Measurements from ENCODE around the gene MRPL51. TPM values are rescaled to one million over a fixed set of nuclear protein-coding genes. Genes with fewer than 3 reads are reported as not detected.

MRPL51 gene
- total and polyA plus RNA-seq, 10 of the 15 experiments (the other 5 are each of a cell fraction or from before 2014, with no cell fraction given) = 137 to 1,202 (median 267) TPM

DNA sequence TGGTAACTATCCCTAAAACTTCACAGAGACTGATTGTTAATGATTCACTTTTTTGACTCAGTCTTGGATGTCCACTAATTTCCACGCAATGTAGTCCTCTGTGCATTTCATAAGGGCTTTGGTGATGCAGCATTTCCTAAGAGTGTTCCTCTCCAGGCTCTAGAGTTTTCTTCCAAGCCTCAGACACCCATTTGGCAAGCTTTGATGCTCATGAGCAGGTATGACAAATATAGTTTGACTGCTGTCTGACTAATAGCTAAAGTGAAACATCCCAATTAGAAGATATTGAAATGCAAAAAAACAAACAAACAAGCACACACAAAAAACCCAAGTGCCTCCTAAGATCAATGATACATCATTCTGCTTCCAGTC is 21.1 kb downstream of the MRPL51 start (continued):
- no peak for TF ChIP-seq NFXL1 (IDR thresholded peaks at IDR 0.05; ENCODE audit: borderline replicate concordance)
- TF ChIP-seq, protein P1, sequence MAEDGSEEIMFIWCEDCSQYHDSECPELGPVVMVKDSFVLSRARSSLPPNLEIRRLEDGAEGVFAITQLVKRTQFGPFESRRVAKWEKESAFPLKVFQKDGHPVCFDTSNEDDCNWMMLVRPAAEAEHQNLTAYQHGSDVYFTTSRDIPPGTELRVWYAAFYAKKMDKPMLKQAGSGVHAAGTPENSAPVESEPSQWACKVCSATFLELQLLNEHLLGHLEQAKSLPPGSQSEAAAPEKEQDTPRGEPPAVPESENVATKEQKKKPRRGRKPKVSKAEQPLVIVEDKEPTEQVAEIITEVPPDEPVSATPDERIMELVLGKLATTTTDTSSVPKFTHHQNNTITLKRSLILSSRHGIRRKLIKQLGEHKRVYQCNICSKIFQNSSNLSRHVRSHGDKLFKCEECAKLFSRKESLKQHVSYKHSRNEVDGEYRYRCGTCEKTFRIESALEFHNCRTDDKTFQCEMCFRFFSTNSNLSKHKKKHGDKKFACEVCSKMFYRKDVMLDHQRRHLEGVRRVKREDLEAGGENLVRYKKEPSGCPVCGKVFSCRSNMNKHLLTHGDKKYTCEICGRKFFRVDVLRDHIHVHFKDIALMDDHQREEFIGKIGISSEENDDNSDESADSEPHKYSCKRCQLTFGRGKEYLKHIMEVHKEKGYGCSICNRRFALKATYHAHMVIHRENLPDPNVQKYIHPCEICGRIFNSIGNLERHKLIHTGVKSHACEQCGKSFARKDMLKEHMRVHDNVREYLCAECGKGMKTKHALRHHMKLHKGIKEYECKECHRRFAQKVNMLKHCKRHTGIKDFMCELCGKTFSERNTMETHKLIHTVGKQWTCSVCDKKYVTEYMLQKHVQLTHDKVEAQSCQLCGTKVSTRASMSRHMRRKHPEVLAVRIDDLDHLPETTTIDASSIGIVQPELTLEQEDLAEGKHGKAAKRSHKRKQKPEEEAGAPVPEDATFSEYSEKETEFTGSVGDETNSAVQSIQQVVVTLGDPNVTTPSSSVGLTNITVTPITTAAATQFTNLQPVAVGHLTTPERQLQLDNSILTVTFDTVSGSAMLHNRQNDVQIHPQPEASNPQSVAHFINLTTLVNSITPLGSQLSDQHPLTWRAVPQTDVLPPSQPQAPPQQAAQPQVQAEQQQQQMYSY (CRISPR knock-in tag; IDR thresholded peaks at IDR 0.05) = no peak
- no peak for TF ChIP-seq RELA (IDR thresholded peaks at IDR 0.05; ENCODE audit: borderline replicate concordance, partially characterized antibody)
- no peak for TF ChIP-seq HDAC2 (IDR thresholded peaks at IDR 0.05)
- TF ChIP-seq PAX8 (IDR thresholded peaks at IDR 0.05) = no peak
- no peak for TF ChIP-seq SREBF2 (IDR thresholded peaks at IDR 0.05; ENCODE audit: low read length)
- no peak for TF ChIP-seq MYB (IDR thresholded peaks at IDR 0.05; ENCODE audit: borderline replicate concordance, low read depth, low read length)
- TF ChIP-seq GABPA (IDR thresholded peaks at IDR 0.05; ENCODE audit: low read depth) = no peak

Data from GM12878 (cell line).